Adrenal gland (tissue), 5 donors: ENCODE data around the gene ADAM21.

Experiments
- CTCF ChIP-seq, 6 experiments: fragments of 450-650 bp in 4 of 6; fragments of 200-600 bp in 2 of 6; sonication (generic) in 1 of 6; IDR thresholded peaks; 1 replicate in 5 of 6; 2 replicates in 1 of 6; pipeline versions ENCODE4 v1.5.1 to v1.8.0; 2016 to 2021; ENCODE audit warnings: antibody characterized with exemption in 6 of 6, mild to moderate bottlenecking in 2 of 6, moderate library complexity in 1 of 6
- POLR2A ChIP-seq, 2 donors: fragments of 450-650 bp; IDR thresholded peaks; one replicate each; pipeline ENCODE4 v1.6.1; 2017; ENCODE audit warnings: antibody characterized with exemption in 2 of 2, mild to moderate bottlenecking in 2 of 2, moderate library complexity in 1 of 2
- donor health status: DM: no; HTN: no; CAD: no.

DNA sequence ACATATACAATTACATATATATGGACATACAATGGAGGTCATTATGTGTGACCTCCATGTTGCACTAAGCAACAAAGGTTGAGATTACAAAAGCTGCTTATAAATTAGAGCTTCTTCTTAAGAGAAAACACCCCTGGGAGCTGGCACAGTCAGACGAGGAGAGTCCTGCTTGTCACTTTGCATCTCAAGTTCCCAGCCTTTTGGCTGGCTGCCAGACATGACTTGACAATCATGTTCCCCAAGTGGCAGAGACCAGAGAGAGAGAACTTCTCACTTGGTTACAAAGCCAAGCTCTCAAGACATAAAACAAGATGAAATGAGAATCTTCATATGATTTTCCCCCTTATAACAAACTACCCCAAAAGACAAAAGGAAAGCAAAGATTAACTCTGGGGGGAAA, 26.6 kb upstream of the ADAM21 start:
- TF ChIP-seq CTCF (IDR thresholded peaks at IDR 0.05) (no peak), POLR2A (IDR thresholded peaks at IDR 0.05) (no peak)
